ENCODE data around the gene TSGA10IP.

TSGA10IP gene

GRCh38 chr11:65982824-65983588 lies 37.7 kb downstream of the TSGA10IP start:
- Histone ChIP-seq H3K9me3 (ENCODE audit: control insufficient read depth, low read length) (no peaks in the 10 kb centered on the region), H3K36me3 (ENCODE audit: control insufficient read depth, insufficient read depth, low read length) (peaks cover 15% of the 10 kb centered on the region), H3K27me3 (replicated peaks; ENCODE audit: control insufficient read depth, insufficient read depth, low read length, poor library complexity, severe bottlenecking) (no peaks in the 10 kb centered on the region), H3K4me3 (ENCODE audit: insufficient read depth, low read depth, low read length, poor library complexity, severe bottlenecking) (no peak overlapping the region), H3K4me1 (ENCODE audit: control insufficient read depth, insufficient read depth, low read length, poor library complexity, severe bottlenecking) (no peaks in the 10 kb centered on the region), H3K27ac (ENCODE audit: insufficient read depth, low read length, poor library complexity, severe bottlenecking) (no peak overlapping the region)
- DNase-seq: no peak

GRCh38 chr11:65983589-65983987 lies 38.3 kb downstream of the TSGA10IP start:
- Histone ChIP-seq H3K4me3 (ENCODE audit: insufficient read depth, low read depth, low read length, poor library complexity, severe bottlenecking) (no peak overlapping the region), H3K9me3 (ENCODE audit: control insufficient read depth, low read length) (no peaks in the 10 kb centered on the region), H3K4me1 (ENCODE audit: control insufficient read depth, insufficient read depth, low read length, poor library complexity, severe bottlenecking) (no peaks in the 10 kb centered on the region), H3K27me3 (replicated peaks; ENCODE audit: control insufficient read depth, insufficient read depth, low read length, poor library complexity, severe bottlenecking) (no peaks in the 10 kb centered on the region), H3K27ac (ENCODE audit: insufficient read depth, low read length, poor library complexity, severe bottlenecking) (no peak overlapping the region), H3K36me3 (ENCODE audit: control insufficient read depth, insufficient read depth, low read length) (peaks cover 10% of the 10 kb centered on the region)
- DNase-seq: no peak

GRCh38 chr11:65987336-65987735 lies 42.1 kb downstream of the TSGA10IP start:
- Histone ChIP-seq H3K36me3 (ENCODE audit: control insufficient read depth, insufficient read depth, low read length) (no peaks in the 10 kb centered on the region), H3K9me3 (ENCODE audit: control insufficient read depth, low read length) (no peaks in the 10 kb centered on the region), H3K27me3 (replicated peaks; ENCODE audit: control insufficient read depth, insufficient read depth, low read length, poor library complexity, severe bottlenecking) (no peaks in the 10 kb centered on the region), H3K4me1 (ENCODE audit: control insufficient read depth, insufficient read depth, low read length, poor library complexity, severe bottlenecking) (no peaks in the 10 kb centered on the region), H3K27ac (ENCODE audit: insufficient read depth, low read length, poor library complexity, severe bottlenecking) (no peak overlapping the region), H3K4me3 (ENCODE audit: insufficient read depth, low read depth, low read length, poor library complexity, severe bottlenecking) (no peak overlapping the region)
- DNase-seq: no peak

GRCh38 chr11:65988791-65989592 lies 43.7 kb downstream of the TSGA10IP start:
- H3K27me3 ChIP-seq (replicated peaks; ENCODE audit: control insufficient read depth, insufficient read depth, low read length, poor library complexity, severe bottlenecking): no peaks in the 10 kb centered on the region
- no peaks in the 10 kb centered on the region for H3K36me3 ChIP-seq (ENCODE audit: control insufficient read depth, insufficient read depth, low read length)
- no peak overlapping the region for H3K27ac ChIP-seq (ENCODE audit: insufficient read depth, low read length, poor library complexity, severe bottlenecking)
- H3K4me1 ChIP-seq (ENCODE audit: control insufficient read depth, insufficient read depth, low read length, poor library complexity, severe bottlenecking): no peaks in the 10 kb centered on the region
- H3K4me3 ChIP-seq (ENCODE audit: insufficient read depth, low read depth, low read length, poor library complexity, severe bottlenecking): no peak overlapping the region
- H3K9me3 ChIP-seq (ENCODE audit: control insufficient read depth, low read length): no peaks in the 10 kb centered on the region
- peak; percentile 80 to 87 (median 81) for DNase-seq

GRCh38 chr11:65992056-65992455 lies 46.8 kb downstream of the TSGA10IP start:
- DNase-seq: no peak
- H3K27ac ChIP-seq (ENCODE audit: insufficient read depth, low read length, poor library complexity, severe bottlenecking): no peak overlapping the region
- no peaks in the 10 kb centered on the region for H3K9me3 ChIP-seq (ENCODE audit: control insufficient read depth, low read length)
- peaks cover 2% of the 10 kb centered on the region for H3K36me3 ChIP-seq (ENCODE audit: control insufficient read depth, insufficient read depth, low read length)
- no peaks in the 10 kb centered on the region for H3K4me1 ChIP-seq (ENCODE audit: control insufficient read depth, insufficient read depth, low read length, poor library complexity, severe bottlenecking)
- H3K4me3 ChIP-seq (ENCODE audit: insufficient read depth, low read depth, low read length, poor library complexity, severe bottlenecking): no peak overlapping the region
- no peaks in the 10 kb centered on the region for H3K27me3 ChIP-seq (replicated peaks; ENCODE audit: control insufficient read depth, insufficient read depth, low read length, poor library complexity, severe bottlenecking)

- no peaks in the 10 kb centered on the region for H3K9me3 ChIP-seq (ENCODE audit: control insufficient read depth, low read length)
- peaks cover 5% of the 10 kb centered on the region for H3K4me1 ChIP-seq (ENCODE audit: control insufficient read depth, insufficient read depth, low read length, poor library complexity, severe bottlenecking)
- no peak overlapping the region for H3K27ac ChIP-seq (ENCODE audit: insufficient read depth, low read length, poor library complexity, severe bottlenecking)
- no peak for DNase-seq
- H3K36me3 ChIP-seq (ENCODE audit: control insufficient read depth, insufficient read depth, low read length): peaks cover 35% of the 10 kb centered on the region
- no peak overlapping the region for H3K4me3 ChIP-seq (ENCODE audit: insufficient read depth, low read depth, low read length, poor library complexity, severe bottlenecking)
- no peaks in the 10 kb centered on the region for H3K27me3 ChIP-seq (replicated peaks; ENCODE audit: control insufficient read depth, insufficient read depth, low read length, poor library complexity, severe bottlenecking)
Observed at GRCh38 chr11:65997286-65997685, 52.0 kb downstream of the TSGA10IP start.

GRCh38 chr11:66001942-66002647 lies 56.8 kb downstream of the TSGA10IP start, which contains the start of the genes BANF1 and EIF1AD:
Gene BANF1 (plus strand): TSS chr11:66002503. CDS start chr11:66003251, 748 bp downstream.
Gene EIF1AD (minus strand): TSS chr11:66002157. CDS start chr11:66000389, 1,768 bp downstream.
- peak within 1 kb of the TSS; percentile 66 for H3K4me3 ChIP-seq (ENCODE audit: insufficient read depth, low read depth, low read length, poor library complexity, severe bottlenecking)
- peak within 1 kb of the TSS; percentile 80 for H3K27ac ChIP-seq (ENCODE audit: insufficient read depth, low read length, poor library complexity, severe bottlenecking)
- H3K27me3 ChIP-seq (replicated peaks; ENCODE audit: control insufficient read depth, insufficient read depth, low read length, poor library complexity, severe bottlenecking): no peaks in the 10 kb centered on the region
- no peaks in the 10 kb centered on the region for H3K9me3 ChIP-seq (ENCODE audit: control insufficient read depth, low read length)
- DNase-seq: peak; percentile 82 to 92 (median 91)
- peaks cover 9% of the 10 kb centered on the region for H3K4me1 ChIP-seq (ENCODE audit: control insufficient read depth, insufficient read depth, low read length, poor library complexity, severe bottlenecking)
- peaks cover 42% of the 10 kb centered on the region for H3K36me3 ChIP-seq (ENCODE audit: control insufficient read depth, insufficient read depth, low read length)

- peaks cover 36% of the 10 kb centered on the region for H3K36me3 ChIP-seq (ENCODE audit: control insufficient read depth, insufficient read depth, low read length)
- no peaks in the 10 kb centered on the region for H3K9me3 ChIP-seq (ENCODE audit: control insufficient read depth, low read length)
- DNase-seq: no peak
- peaks cover 9% of the 10 kb centered on the region for H3K4me1 ChIP-seq (ENCODE audit: control insufficient read depth, insufficient read depth, low read length, poor library complexity, severe bottlenecking)
- H3K27me3 ChIP-seq (replicated peaks; ENCODE audit: control insufficient read depth, insufficient read depth, low read length, poor library complexity, severe bottlenecking): no peaks in the 10 kb centered on the region
- H3K27ac ChIP-seq (ENCODE audit: insufficient read depth, low read length, poor library complexity, severe bottlenecking): peak overlapping the region; percentile 80
- H3K4me3 ChIP-seq (ENCODE audit: insufficient read depth, low read depth, low read length, poor library complexity, severe bottlenecking): peak overlapping the region; percentile 66
Observed at GRCh38 chr11:66002648-66003225, 57.5 kb downstream of the TSGA10IP start.

GRCh38 chr11:66003291-66003690 lies 58.0 kb downstream of the TSGA10IP start:
- peaks cover 31% of the 10 kb centered on the region for H3K36me3 ChIP-seq (ENCODE audit: control insufficient read depth, insufficient read depth, low read length)
- DNase-seq: no peak

More at GRCh38 chr11:66003291-66003690, 58.0 kb downstream of the TSGA10IP start:
- Histone ChIP-seq H3K4me3 (ENCODE audit: insufficient read depth, low read depth, low read length, poor library complexity, severe bottlenecking) (no peak overlapping the region), H3K27ac (ENCODE audit: insufficient read depth, low read length, poor library complexity, severe bottlenecking) (peak overlapping the region; percentile 80), H3K27me3 (replicated peaks; ENCODE audit: control insufficient read depth, insufficient read depth, low read length, poor library complexity, severe bottlenecking) (no peaks in the 10 kb centered on the region), H3K9me3 (ENCODE audit: control insufficient read depth, low read length) (no peaks in the 10 kb centered on the region), H3K4me1 (ENCODE audit: control insufficient read depth, insufficient read depth, low read length, poor library complexity, severe bottlenecking) (peaks cover 9% of the 10 kb centered on the region)
